ENCODE data around the gene TBP.

Gene TBP

DNA sequence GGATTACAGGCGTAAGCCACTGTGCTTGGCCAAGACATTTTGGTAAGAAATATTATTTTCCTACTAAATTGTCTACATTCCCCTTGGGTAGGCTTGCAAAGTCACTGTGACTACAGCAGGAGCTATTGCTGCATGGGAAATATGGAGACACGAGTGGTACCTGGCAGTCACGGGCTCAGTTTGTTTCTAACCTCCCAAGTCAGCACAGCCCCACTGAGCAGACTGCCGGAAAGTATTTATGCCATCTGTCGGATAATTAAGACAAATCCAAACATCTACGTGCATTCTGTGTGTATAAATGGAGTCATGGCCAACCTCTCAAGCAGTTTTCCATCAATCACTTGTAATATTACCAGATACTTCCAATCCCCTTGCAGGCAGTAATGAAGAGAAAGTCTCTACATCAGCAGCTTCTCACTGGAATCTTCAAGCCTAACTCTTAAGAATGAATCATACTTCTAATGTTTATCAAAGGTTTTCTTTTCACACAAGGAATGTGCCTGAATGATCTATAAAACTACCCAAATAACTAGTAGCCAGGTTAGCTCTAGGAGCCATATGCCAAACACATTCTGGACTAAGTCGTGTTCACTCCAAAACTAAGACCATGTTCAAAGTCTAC lies 21.2 kb upstream of the TBP start:
- Histone ChIP-seq H3K4me1 (ENCODE audit: control insufficient read depth, low read length) (no peaks in the 10 kb centered on the region), H3K9me2 (replicated peaks; ENCODE audit: control insufficient read depth, low read length) (no peaks in the 10 kb centered on the region), H3F3A (ENCODE audit: control insufficient read depth, insufficient read depth) (peaks cover 3% of the 10 kb centered on the region; the same call in 1 of the 2 replicates), H3K4me3 (ENCODE audit: low read length) (no peak overlapping the region), H4K20me1 (ENCODE audit: control insufficient read depth, insufficient read depth, low read depth, low read length) (no peaks in the 10 kb centered on the region), H3K9me3 (ENCODE audit: control insufficient read depth, insufficient read depth, low read length) (no peaks in the 10 kb centered on the region), H3K79me2 (ENCODE audit: control insufficient read depth, low read length) (no peaks in the 10 kb centered on the region), H3K27me3 (ENCODE audit: control insufficient read depth, low read length) (no peaks in the 10 kb centered on the region), H3K4me2 (ENCODE audit: low read length) (no peak overlapping the region), H3K27ac (ENCODE audit: low read depth, low read length) (no peak overlapping the region), H3K36me3 (ENCODE audit: control insufficient read depth, low read length) (peaks cover 50% of the 10 kb centered on the region)
- no peak for TF ChIP-seq EZH2phosphoT487 (IDR thresholded peaks at IDR 0.05; ENCODE audit: borderline replicate concordance, low read length)
- TF ChIP-seq, protein P1, sequence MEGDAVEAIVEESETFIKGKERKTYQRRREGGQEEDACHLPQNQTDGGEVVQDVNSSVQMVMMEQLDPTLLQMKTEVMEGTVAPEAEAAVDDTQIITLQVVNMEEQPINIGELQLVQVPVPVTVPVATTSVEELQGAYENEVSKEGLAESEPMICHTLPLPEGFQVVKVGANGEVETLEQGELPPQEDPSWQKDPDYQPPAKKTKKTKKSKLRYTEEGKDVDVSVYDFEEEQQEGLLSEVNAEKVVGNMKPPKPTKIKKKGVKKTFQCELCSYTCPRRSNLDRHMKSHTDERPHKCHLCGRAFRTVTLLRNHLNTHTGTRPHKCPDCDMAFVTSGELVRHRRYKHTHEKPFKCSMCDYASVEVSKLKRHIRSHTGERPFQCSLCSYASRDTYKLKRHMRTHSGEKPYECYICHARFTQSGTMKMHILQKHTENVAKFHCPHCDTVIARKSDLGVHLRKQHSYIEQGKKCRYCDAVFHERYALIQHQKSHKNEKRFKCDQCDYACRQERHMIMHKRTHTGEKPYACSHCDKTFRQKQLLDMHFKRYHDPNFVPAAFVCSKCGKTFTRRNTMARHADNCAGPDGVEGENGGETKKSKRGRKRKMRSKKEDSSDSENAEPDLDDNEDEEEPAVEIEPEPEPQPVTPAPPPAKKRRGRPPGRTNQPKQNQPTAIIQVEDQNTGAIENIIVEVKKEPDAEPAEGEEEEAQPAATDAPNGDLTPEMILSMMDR (IDR thresholded peaks at IDR 0.05; ENCODE audit: low read depth, low read length, poor library complexity, severe bottlenecking), result no peak

DNA sequence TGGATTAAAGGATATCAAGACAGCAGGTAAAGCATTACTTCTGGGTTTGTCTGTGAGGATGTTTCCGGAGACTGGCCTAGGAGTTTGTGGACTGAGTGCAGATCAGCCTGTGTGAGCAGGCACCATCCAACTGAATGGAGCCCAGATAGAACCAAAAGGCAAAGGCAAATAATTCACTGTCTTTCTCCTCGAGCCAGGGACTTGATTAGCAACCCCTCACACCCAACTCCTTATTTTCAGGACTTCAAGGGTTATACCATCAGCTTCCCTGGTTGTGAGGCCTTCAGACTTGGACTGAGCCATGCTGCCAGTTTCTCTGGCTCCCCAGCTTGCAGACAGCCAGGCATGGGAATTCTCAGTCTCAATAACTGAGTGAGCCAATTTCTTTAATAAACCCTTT lies 20.4 kb upstream of the TBP start:
- no peaks in the 10 kb centered on the region for H4K20me1 ChIP-seq (ENCODE audit: control insufficient read depth, insufficient read depth, low read depth, low read length)
- no peaks in the 10 kb centered on the region for H3K9me2 ChIP-seq (replicated peaks; ENCODE audit: control insufficient read depth, low read length)
- peaks cover 58% of the 10 kb centered on the region for H3K36me3 ChIP-seq (ENCODE audit: control insufficient read depth, low read length)
- peaks cover 3% of the 10 kb centered on the region; the same call in 1 of the 2 replicates for H3F3A ChIP-seq (ENCODE audit: control insufficient read depth, insufficient read depth)
- peaks cover 3% of the 10 kb centered on the region; the same call in 1 of the 2 replicates for H3K79me2 ChIP-seq (ENCODE audit: control insufficient read depth, low read length)
- no peaks in the 10 kb centered on the region for H3K4me1 ChIP-seq (ENCODE audit: control insufficient read depth, low read length)
- H3K27ac ChIP-seq (ENCODE audit: low read depth, low read length), result no peak overlapping the region
- H3K9me3 ChIP-seq (ENCODE audit: control insufficient read depth, insufficient read depth, low read length), result no peaks in the 10 kb centered on the region
- no peak overlapping the region for H3K4me3 ChIP-seq (ENCODE audit: low read length)
- TF ChIP-seq EZH2phosphoT487 (IDR thresholded peaks at IDR 0.05; ENCODE audit: borderline replicate concordance, low read length), result no peak
- TF ChIP-seq, protein P1 (IDR thresholded peaks at IDR 0.05; ENCODE audit: low read depth, low read length, poor library complexity, severe bottlenecking), result no peak
- H3K4me2 ChIP-seq (ENCODE audit: low read length), result no peak overlapping the region
- no peaks in the 10 kb centered on the region for H3K27me3 ChIP-seq (ENCODE audit: control insufficient read depth, low read length)

DNA sequence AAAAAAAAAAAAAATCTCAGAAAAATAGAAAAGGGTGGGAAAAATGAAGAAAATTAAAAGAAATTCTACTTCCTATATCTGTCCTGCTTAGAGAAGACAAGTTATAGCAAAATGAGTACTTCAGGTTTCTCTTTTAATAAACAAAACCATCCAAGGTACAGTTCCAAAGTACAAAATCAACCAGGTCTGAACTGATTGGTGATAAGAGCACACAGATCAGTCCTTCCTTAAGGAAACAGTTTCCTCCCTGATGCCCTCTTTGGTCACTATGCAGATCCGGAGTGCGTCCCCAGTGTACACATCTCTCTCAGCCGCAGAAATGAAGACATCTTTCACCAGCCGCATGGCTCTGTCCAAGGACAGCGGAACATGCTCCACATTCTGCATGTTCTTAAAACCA lies 19.2 kb upstream of the TBP start:
- Histone ChIP-seq H3K27me3 (ENCODE audit: control insufficient read depth, low read length) (no peaks in the 10 kb centered on the region), H3K9me3 (ENCODE audit: control insufficient read depth, insufficient read depth, low read length) (no peaks in the 10 kb centered on the region), H3K36me3 (ENCODE audit: control insufficient read depth, low read length) (peaks cover 70% of the 10 kb centered on the region), H3F3A (ENCODE audit: control insufficient read depth, insufficient read depth) (peaks cover 3% of the 10 kb centered on the region; the same call in 1 of the 2 replicates), H3K27ac (ENCODE audit: low read depth, low read length) (no peak overlapping the region), H4K20me1 (ENCODE audit: control insufficient read depth, insufficient read depth, low read depth, low read length) (no peaks in the 10 kb centered on the region), H3K4me2 (ENCODE audit: low read length) (no peak overlapping the region), H3K4me1 (ENCODE audit: control insufficient read depth, low read length) (peaks cover 10% of the 10 kb centered on the region), H3K4me3 (ENCODE audit: low read length) (no peak overlapping the region), H3K79me2 (ENCODE audit: control insufficient read depth, low read length) (peaks cover 15% of the 10 kb centered on the region), H3K9me2 (replicated peaks; ENCODE audit: control insufficient read depth, low read length) (no peaks in the 10 kb centered on the region)
- TF ChIP-seq, protein P1 (IDR thresholded peaks at IDR 0.05; ENCODE audit: low read depth, low read length, poor library complexity, severe bottlenecking), result no peak
- no peak for TF ChIP-seq EZH2phosphoT487 (IDR thresholded peaks at IDR 0.05; ENCODE audit: borderline replicate concordance, low read length)
